Stomach smooth muscle (tissue), 2 donors: ENCODE measurements around the gene SEPHS1.

Source experiments
- H3K27ac ChIP-seq: one replicate; pipeline ENCODE4 v1.7.0; 2013; ENCODE audit warnings: mild to moderate bottlenecking, low read length, inconsistent platforms
- H3K27me3 ChIP-seq, 2 donors: one replicate each; pipeline ENCODE4 v1.7.0; 2013; ENCODE audit warnings: low read length in 2 of 2; ENCODE audit not compliant: insufficient read depth in 2 of 2, control insufficient read depth in 1 of 2
- H3K36me3 ChIP-seq, 2 donors: one replicate each; pipeline ENCODE4 v1.7.0; 2013; ENCODE audit warnings: low read length in 2 of 2; ENCODE audit not compliant: control insufficient read depth in 2 of 2, insufficient read depth in 2 of 2
- H3K4me1 ChIP-seq: one replicate; pipeline ENCODE4 v1.7.0; 2013; ENCODE audit warnings: low read length; ENCODE audit not compliant: control insufficient read depth, insufficient read depth
- H3K4me3 ChIP-seq, 2 donors: one replicate each; pipeline ENCODE4 v1.7.0; 2013; ENCODE audit warnings: low read length in 2 of 2
- H3K9ac ChIP-seq, 2 donors: one replicate each; pipeline ENCODE4 v1.7.0; 2013; ENCODE audit warnings: low read length in 2 of 2, mild to moderate bottlenecking in 1 of 2
- H3K9me3 ChIP-seq, 2 donors: one replicate each; pipeline ENCODE4 v1.7.0; 2013; ENCODE audit warnings: low read length in 2 of 2; ENCODE audit not compliant: control insufficient read depth in 2 of 2
- donor health status: healthy.
- donor health status: Pancreatic carcinoma.

Gene SEPHS1

GRCh38 chr10:13328613-13329012, 19.5 kb downstream of the SEPHS1 start:
- Histone ChIP-seq H3K4me1 (no peaks in the 10 kb centered on the region), H3K4me3 (no peak overlapping the region), H3K36me3 (peaks cover 25 to 46% of the 10 kb centered on the region in 2 donors), H3K27me3 (no peaks in the 10 kb centered on the region), H3K27ac (no peak overlapping the region), H3K9ac (no peak overlapping the region), H3K9me3 (no peaks in the 10 kb centered on the region)

DNA sequence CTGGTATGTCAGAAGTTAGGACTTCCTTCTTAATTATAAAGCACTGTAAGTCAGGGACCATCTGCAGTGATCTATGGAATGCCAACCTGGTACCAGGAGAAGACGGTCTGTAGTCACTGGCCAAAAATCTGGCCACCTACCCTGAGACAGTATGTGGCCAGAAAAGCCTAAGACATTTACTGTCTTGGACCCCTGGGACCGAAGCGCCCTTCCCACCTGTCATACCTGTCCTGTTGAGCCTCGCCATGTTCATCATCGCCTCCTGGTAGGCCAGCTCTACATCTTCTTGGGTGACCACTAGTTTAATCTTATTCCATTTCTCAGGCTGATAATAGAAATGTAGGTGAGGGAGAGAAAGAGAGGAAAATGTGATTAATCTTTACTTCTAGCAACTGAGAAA, 20.0 kb downstream of the SEPHS1 start:
- Histone ChIP-seq H3K4me3 (no peak overlapping the region), H3K27me3 (no peaks in the 10 kb centered on the region), H3K4me1 (no peaks in the 10 kb centered on the region), H3K36me3 (peaks cover 25 to 44% of the 10 kb centered on the region in 2 donors), H3K9ac (no peak overlapping the region), H3K9me3 (no peaks in the 10 kb centered on the region), H3K27ac (no peak overlapping the region)

GRCh38 chr10:13327534-13327933, 20.6 kb downstream of the SEPHS1 start:
- H3K27me3 ChIP-seq: no peaks in the 10 kb centered on the region
- H3K4me1 ChIP-seq: no peaks in the 10 kb centered on the region
- H3K9ac ChIP-seq: no peak overlapping the region
- no peak overlapping the region for H3K27ac ChIP-seq
- no peak overlapping the region for H3K4me3 ChIP-seq
- H3K36me3 ChIP-seq: peaks cover 25 to 49% of the 10 kb centered on the region in 2 donors
- no peaks in the 10 kb centered on the region for H3K9me3 ChIP-seq

DNA sequence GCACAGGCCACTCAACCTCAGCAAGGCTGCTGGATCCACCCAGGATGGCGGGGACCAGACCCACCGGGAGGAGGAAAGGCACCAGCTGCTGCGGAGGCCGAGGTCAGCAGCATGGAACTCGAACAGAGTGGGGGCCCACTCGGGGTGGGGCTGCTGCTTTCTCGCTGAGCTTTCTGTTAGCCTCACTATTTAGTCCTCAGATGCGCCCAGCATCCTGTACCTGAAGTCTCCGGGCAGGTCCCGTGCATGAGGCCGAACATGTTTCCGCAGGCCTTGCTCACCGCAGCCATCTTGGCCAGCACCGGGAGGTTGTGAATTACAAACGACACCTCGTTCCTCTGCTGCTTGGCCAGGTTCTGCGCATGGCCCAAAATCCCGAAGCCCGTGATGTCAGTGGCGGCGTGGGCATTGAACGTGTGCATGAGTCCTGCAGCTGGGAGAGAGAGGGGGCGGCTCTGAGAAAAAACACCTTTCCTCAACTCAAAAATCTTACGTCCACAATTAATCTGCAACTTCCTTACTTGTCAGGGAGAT, 25.4 kb downstream of the SEPHS1 start:
- Histone ChIP-seq H3K9ac (no peak overlapping the region), H3K27me3 (no peaks in the 10 kb centered on the region), H3K4me1 (no peaks in the 10 kb centered on the region), H3K27ac (no peak overlapping the region), H3K4me3 (no peak overlapping the region), H3K36me3 (peaks cover 22 to 42% of the 10 kb centered on the region in 2 donors), H3K9me3 (no peaks in the 10 kb centered on the region)

DNA sequence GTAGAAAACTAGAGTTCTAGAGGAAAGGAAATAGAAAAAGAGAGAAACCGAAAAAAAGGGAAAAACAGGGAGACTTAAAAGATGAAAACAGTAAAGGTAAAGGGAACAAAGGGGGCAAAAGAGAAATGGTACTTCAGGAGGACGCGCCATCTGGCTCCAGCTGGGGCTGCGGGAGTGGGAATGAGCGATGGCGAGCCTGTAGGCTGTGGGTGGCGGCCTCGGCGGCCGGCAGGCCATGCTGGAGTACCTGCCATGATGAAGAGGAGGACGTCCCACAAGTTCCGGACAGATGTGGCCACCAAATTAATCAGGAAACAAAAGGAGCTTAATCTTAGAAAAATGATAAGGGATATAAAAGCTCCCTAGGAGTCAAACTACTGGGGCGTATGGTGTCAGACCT, 26.5 kb downstream of the SEPHS1 start:
- Histone ChIP-seq H3K4me1 (no peaks in the 10 kb centered on the region), H3K27me3 (no peaks in the 10 kb centered on the region), H3K36me3 (peaks cover 22 to 40% of the 10 kb centered on the region in 2 donors), H3K9ac (no peak overlapping the region), H3K27ac (no peak overlapping the region), H3K9me3 (no peaks in the 10 kb centered on the region), H3K4me3 (no peak overlapping the region)

DNA sequence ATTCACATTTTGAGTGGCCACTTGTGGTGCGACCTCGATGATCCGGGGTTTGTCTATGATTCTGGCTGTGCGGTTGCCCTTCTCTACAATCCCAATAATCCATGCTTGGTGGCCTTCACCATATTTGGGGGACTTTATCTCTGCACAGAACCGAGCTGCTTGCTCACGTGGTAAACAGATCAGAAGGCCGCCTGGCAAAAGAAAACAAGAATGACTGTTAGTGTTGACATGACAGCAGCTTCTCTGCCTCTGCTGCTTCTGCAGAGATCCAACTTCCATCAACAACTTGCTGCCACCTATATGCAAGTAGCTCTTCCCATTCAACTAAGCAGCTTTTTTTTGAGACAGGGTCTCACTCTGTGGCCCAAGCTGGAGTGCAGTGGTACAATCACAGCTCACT, 28.9 kb downstream of the SEPHS1 start:
- Histone ChIP-seq H3K27me3 (no peaks in the 10 kb centered on the region), H3K36me3 (peaks cover 12 to 30% of the 10 kb centered on the region in 2 donors)

DNA sequence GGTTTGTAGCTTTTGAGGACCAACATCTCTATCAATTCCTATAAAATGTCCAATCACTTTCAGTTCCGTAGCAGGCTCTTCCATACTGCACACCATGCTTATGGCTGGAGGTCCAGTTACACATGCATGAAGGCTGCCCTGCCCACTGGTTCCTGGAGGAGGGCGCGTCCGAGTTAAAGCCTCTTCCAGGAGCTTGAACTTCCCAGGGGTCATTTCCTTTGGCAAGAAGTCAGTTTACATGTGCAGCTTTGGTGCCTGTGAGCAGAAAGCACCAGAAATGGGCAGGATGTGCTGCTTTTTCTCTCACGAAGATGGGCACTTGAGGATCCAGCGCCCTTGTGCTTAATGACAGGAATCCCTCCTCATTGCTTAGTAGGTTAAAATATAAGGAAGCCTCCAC, 30.6 kb downstream of the SEPHS1 start:
- no peak overlapping the region for H3K27ac ChIP-seq
- no peak overlapping the region for H3K9ac ChIP-seq
- no peak overlapping the region for H3K4me3 ChIP-seq
- peaks cover 8 to 25% of the 10 kb centered on the region in 2 donors for H3K36me3 ChIP-seq
- no peaks in the 10 kb centered on the region for H3K4me1 ChIP-seq
- no peaks in the 10 kb centered on the region for H3K9me3 ChIP-seq
- no peaks in the 10 kb centered on the region for H3K27me3 ChIP-seq

More for the DNA sequence above, 28.9 kb downstream of the SEPHS1 start:
- Histone ChIP-seq H3K4me1 (no peaks in the 10 kb centered on the region), H3K9me3 (no peaks in the 10 kb centered on the region), H3K9ac (no peak overlapping the region), H3K4me3 (no peak overlapping the region), H3K27ac (no peak overlapping the region)

DNA sequence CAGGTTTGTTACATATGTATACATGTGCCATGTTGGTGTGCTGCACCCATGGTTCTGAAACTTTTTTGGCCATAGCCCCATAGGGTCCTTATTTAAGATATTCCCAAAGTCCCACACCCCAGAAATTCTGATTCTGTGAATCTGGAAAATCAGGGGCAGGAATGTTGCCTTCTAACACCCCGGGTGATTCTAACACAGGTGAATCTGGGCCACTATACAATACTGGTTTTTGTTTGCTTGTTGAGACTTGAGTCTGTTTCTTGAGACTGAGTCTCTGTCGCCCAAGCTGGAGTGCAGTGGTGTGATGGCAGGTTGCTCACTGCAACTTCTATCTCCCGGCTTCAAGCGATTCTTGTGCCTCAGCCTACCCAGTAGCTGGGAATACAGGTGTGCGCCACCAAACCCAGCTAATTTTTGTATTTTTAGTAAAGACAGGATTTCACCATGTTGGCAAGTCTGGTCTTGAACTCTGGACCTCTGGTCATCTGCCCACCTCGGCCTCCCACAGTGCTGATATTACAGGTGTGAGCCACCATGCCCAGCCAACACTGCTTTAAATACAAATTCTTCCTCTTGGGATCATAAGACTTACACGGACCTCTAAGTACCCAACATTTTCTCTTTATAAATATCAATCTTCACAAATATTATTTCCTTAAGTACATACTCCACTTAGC, 31.3 kb downstream of the SEPHS1 start:
- Histone ChIP-seq H3K9ac (no peak overlapping the region), H3K27ac (no peak overlapping the region)

DNA sequence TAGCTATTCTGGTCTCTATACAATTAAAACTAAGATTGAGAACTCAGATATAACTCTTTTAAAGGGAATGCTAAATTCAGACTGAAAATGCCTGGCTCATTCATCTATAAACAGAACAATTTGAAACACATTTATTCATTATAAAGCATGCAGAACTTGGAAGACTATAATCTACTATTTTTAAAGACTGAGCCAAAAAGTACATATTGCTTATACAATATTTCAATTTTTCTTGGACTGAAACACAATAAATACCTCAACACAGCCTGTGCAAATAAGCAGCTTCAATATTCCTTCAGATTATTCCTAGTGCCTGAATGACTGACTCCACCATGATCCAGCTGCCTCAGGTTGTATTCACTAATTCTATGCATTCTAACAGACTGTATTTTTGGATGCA, 32.7 kb downstream of the SEPHS1 start:
- Histone ChIP-seq H3K9me3 (no peaks in the 10 kb centered on the region), H3K4me1 (no peaks in the 10 kb centered on the region), H3K9ac (no peak overlapping the region), H3K27me3 (no peaks in the 10 kb centered on the region), H3K36me3 (peaks cover 6 to 11% of the 10 kb centered on the region in 2 donors), H3K4me3 (no peak overlapping the region), H3K27ac (no peak overlapping the region)

More for the DNA sequence above, 31.3 kb downstream of the SEPHS1 start:
- Histone ChIP-seq H3K27me3 (no peaks in the 10 kb centered on the region), H3K36me3 (peaks cover 6 to 22% of the 10 kb centered on the region in 2 donors), H3K4me3 (no peak overlapping the region), H3K9me3 (no peaks in the 10 kb centered on the region), H3K4me1 (no peaks in the 10 kb centered on the region)

- Histone ChIP-seq H3K36me3 (no peaks in the 10 kb centered on the region), H3K4me1 (no peaks in the 10 kb centered on the region), H3K9me3 (no peaks in the 10 kb centered on the region), H3K9ac (no peak overlapping the region), H3K27ac (no peak overlapping the region), H3K27me3 (no peaks in the 10 kb centered on the region), H3K4me3 (no peak overlapping the region)
Measured at GRCh38 chr10:13311177-13311575, 36.9 kb downstream of the SEPHS1 start.

DNA sequence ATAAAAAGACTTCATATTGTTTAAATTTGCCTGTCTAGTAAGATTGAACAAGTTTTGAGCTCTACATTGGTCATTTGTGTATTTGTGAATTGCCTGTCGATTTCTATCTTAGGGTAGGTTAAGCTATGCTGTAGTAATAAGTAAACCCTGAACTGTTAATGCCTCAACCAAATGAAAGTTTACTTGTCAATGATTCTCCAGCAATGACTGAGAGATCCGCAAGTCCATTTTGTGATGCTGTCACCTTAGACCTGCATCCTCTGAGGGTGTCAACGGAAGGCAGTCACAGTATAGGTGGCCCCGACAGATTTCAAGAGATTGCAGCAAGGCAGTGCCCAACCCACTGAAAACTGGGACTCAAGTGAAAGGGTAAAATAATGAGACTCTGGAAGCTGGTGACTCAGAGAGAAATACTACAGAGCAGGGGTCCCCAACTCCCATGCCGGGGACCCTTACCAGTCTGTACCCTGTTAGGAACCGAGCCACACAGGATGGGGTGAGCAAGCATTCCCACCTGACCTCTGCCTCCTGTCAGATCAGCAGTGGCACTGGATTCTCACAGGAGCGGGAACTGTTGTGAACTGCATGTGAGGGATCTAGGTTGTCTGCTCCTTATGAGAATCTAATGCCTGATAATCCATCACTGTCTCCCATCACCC, 37.4 kb downstream of the SEPHS1 start:
- Histone ChIP-seq H3K4me3 (no peak overlapping the region), H3K27me3 (no peaks in the 10 kb centered on the region), H3K4me1 (no peaks in the 10 kb centered on the region), H3K27ac (no peak overlapping the region), H3K9me3 (no peaks in the 10 kb centered on the region), H3K36me3 (no peaks in the 10 kb centered on the region), H3K9ac (no peak overlapping the region)
